ENCODE data around the gene HNF1B.

DNA sequence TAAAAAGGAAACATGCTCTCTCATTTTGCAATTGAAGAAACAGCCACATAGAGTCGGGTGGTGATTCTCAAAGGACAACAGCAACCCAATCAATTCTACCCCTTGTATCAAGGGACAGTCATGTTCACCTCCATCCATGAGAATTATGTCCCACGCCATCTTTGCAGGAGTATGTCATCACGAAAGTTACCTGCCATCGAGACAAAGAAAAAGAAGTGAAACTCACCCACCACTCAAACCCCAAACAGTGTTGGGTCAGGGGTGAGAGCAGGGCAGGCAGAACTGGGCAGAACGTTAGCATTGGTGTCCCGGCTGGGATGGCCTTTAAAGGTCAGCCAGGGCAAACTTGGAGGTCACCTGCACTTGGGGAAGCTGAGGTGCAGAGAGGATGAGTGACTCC, 24.2 kb upstream of the HNF1B start:
- TF ChIP-seq SUZ12 (IDR thresholded peaks at IDR 0.05; ENCODE audit: unreplicated experiment) (no peak), ZZZ3 (IDR thresholded peaks at IDR 0.05; ENCODE audit: control insufficient read depth, insufficient read length, low read depth) (no peak), CEBPB (IDR thresholded peaks at IDR 0.05; ENCODE audit: borderline replicate concordance in 1 of 2, low read depth in 2 of 2, low read length in 2 of 2) (no peak; a peak in 1 of 4 replicates), MYC (IDR thresholded peaks at IDR 0.05; ENCODE audit: insufficient read depth, insufficient read length, insufficient replicate concordance, low read length, severe bottlenecking) (no peak), ASH2L (IDR thresholded peaks at IDR 0.05; ENCODE audit: borderline replicate concordance, low read depth) (no peak), ETV6 (conservative IDR thresholded peaks at IDR 0.05 in 1 of 2, IDR thresholded peaks at IDR 0.05 in 1 of 2; ENCODE audit: borderline replicate concordance in 1 of 2, low read depth in 1 of 2) (no peak), POLR2A (IDR thresholded peaks at IDR 0.05; ENCODE audit: low read depth, low read length) (no peak), TCF12 (IDR thresholded peaks at IDR 0.05; ENCODE audit: low read depth, low read length) (no peak)
- TF ChIP-seq, protein P1, sequence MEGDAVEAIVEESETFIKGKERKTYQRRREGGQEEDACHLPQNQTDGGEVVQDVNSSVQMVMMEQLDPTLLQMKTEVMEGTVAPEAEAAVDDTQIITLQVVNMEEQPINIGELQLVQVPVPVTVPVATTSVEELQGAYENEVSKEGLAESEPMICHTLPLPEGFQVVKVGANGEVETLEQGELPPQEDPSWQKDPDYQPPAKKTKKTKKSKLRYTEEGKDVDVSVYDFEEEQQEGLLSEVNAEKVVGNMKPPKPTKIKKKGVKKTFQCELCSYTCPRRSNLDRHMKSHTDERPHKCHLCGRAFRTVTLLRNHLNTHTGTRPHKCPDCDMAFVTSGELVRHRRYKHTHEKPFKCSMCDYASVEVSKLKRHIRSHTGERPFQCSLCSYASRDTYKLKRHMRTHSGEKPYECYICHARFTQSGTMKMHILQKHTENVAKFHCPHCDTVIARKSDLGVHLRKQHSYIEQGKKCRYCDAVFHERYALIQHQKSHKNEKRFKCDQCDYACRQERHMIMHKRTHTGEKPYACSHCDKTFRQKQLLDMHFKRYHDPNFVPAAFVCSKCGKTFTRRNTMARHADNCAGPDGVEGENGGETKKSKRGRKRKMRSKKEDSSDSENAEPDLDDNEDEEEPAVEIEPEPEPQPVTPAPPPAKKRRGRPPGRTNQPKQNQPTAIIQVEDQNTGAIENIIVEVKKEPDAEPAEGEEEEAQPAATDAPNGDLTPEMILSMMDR (IDR thresholded peaks at IDR 0.05 in 2 of 3, conservative IDR thresholded peaks at IDR 0.05 in 1 of 3; ENCODE audit: control insufficient read depth in 2 of 3, extremely low read depth in 1 of 3, insufficient read depth in 1 of 3, low read depth in 3 of 3, low read length in 3 of 3), result no peak
